ENCODE data around the gene MICU2.

The MICU2 gene

DNA sequence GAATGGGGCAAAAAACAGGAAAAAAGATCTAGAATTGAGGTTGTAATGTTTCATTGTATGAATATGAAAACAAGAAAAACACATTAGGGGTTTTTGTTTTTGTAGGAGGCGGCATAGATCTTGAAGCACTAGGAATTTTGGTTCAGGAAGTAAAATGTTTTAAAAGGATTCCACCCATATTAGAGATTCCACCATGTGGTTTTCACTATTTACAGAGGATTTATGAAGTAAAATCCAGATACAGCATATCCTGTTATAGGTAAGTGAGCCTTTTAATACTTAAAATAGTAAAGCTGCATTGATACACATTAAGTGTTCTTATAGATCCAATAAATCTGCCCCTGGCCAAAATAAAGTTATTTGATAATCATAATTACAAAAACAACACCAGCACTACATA, 61.4 kb downstream of the MICU2 start:
- no peak for DNase-seq

DNA sequence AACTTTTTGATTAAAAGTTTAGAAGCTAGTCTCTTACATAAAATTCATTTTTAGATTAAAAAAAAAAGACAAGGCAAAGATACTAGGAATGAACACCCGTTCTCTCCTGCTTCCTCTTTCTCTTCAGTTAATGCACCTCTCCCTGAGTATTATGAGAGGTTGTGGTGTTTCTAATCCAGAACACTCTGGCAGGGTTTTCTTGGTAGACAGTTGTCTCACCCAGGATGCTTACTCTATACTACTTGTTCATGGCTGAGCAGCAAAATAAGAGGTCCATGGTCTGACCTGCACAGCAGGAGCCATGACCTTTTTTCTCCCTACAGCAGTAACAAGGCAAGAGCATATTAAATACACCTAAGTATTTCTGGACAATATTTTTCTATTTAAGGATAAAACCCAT, 62.0 kb downstream of the MICU2 start:
- peak; percentile 7 for DNase-seq

DNA sequence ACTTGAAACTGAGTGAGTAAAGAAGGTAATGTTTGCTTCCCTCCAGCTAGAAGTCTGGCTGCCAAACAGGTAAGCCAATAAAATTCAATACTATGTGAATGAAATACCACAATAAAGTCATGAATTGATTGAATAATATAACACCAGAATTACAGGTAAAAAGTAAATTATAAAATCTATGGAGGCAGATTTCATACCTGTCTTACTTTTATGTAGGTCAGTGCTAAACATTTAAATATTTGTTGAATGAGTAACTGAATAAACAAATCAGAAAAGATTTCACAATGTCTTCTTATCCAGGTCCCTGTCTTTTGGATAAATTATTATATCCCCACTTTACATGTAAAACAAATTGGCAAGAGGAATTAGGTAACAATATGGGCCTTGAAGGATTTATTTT, 62.7 kb downstream of the MICU2 start:
- no peak for DNase-seq

DNA sequence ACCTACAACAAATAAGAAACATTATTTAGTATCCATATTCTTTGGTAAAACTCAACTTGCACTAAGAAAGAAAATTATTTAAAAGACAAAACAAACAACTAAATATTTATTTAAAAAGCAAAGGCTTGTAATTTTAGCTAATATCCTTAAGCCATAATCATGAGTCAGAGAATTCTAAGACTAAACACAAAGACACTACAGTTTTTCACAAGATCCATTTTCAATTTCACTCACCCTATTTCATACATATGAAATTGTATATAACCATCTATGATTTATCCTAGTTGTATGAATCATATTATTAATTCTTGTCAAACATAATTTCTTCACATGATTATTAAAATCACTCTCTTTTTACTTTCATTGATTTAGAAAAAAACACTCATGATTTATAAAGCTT, 64.3 kb downstream of the MICU2 start:
- DNase-seq: no peak

DNA sequence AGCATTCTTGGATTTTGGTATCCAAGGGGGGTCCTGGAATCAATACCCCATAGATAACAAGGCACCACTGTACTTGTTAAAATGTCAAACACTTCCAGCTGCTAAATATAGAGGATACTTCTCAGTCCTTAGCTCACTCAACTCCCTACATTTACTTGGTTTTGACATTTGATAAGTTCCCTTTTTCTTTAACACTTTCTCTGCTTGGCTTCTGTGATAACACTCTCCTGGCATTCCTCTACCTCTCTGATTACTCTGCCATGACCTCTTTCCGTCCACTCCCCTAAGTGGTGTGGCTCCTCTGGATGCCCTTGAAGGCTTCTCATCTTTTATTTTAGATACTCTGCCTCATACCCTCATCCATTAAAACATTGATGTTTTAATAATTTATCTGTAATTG, 65.2 kb downstream of the MICU2 start:
- no peak for DNase-seq

DNA sequence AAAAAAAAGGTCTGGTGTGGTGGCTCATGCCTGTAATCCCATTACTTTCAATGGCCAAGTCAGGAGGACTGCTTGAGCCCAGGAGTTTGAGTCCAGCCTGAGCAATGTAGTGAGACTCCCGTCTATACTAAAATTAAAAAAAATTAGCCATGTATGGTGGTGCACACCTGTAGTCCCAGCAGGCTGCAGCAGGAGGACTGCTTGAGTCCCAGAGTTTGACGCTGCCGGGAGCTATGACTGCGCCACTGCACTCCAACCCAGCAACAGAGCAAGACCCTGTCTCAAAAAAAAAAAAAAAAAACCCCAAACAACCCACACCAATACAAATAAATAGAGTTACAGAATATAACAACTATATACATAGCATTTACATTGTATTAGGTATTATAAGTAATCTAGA, 65.7 kb downstream of the MICU2 start:
- DNase-seq: no peak

DNA sequence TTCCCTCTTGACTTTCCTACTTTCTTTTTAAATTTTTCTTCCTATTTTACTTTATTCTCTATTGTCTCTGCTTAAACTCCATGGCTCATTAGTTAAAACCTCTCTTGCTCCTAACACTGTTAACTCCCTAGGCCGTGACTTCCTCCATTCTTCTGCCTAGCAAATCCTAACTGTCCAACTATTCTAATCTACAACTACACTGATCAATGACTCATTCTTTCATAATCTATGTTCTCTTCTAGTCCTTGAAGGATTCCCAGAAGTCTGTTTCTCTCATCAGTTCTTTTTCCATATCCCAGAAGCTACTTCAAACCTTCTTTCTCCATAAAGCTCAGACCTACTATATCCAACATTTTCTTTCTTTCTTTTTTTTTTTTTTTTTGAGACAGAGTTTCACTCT, 66.9 kb downstream of the MICU2 start:
- DNase-seq: no peak

DNA sequence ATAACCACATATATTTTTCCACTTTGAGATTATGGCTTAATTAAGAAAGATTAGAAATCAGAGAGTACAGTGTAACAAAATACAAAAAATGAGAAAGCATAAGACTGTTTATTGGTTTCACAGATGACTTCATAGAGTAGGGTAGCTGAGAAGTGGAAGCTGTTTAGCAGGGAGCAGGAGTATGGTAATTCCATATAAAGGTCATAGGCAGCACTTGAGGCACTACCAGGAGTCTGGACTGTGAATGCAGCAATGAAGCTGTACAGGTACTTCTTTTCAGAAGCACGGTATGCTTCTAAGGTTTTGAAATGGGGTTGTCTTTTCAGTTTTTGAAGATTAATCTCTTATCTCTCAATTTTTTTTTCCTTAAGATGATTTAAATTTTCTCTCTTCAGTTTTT, 69.2 kb downstream of the MICU2 start:
- DNase-seq: no peak

DNA sequence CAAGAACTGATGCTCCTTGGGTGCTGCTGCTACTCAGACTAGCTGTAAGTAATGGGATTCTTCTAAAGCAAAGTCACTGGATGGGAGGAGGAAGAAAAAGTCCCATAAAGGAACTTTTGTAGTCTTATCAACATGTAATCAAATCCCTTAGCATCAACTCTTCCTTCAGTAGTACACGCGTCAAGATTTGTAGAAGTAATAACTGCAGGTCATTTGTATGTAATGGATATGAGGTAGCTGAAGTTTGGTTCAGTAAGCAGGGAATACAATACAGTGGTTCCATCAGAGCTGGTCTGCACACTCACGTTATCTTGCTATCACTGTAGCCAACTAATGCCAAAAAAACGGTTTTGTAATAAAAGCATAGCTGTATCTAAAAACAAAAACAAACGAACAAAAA, 72.5 kb downstream of the MICU2 start:
- no peak for DNase-seq

DNA sequence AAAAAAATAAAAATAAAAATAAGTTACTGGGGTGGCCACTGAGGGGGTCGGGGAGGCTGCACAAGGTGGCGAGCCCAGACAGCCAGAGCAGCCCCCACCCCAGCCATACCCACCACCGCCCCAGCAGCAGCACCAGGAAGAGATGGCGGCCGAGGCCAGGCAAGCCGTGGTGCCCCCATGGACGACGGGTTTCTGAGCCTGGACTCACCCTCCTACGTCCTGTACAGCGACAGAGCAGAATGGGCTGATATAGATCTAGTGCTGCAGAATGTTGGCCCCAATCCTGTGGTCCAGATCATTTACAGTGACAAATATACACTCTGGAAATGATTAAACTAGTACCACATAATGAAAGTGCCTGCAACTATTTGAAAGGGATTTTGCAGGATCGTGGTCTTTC, 73.3 kb downstream of the MICU2 start:
- DNase-seq: no peak

DNA sequence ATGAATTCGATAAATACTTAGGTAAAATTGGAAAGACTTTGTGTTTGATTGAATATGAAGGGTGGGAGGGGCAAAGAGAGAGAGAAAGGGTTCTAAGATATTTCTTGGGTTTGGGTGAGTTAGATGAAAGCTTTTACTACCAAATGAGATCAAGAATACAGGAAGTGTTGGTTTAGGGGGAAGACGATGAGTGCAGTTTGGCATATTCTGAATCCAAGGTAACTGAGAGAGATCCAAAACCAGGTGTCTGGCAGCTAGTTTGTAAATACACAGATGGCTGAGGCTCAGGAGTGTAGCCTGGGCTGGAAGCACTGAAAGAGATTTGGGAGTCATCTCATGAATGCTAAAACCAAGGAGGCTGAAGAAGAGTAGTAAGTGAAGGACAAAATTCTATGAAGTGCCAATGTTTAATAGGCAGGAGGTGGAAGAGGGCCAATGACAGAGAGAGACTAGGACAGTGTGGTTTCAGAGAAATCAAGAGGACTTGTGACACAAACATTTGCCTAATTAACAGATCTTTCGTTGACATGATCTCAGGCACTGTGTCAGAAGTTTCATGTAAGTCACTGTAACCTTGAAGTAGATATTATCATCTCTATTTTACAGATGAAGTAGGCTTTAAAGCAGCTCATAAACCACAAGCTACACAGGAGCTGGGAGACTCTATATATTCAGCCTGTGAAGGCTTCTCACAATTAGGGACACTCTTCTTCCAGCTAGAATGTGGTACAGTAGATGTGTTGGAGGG, 74.7 kb downstream of the MICU2 start:
- DNase-seq: no peak

DNA sequence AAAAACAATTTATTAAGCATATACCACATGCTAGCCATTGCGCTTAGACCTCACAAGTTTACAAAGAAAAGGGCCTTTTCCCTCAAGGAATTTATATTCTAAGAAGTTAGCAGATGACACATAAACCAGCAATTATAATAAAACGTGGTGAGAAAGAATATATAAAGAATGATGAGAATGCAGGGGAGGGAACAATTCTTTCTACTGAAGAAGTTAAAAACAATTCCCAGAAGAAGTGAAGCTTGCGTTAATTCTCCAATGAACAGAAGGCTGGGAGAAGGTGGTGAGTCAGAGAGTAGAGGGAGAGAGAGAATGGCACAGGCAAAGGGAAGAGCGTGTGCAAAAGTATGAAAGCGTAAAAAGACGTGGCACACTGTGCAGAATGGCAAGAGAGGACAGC, 75.4 kb downstream of the MICU2 start:
- DNase-seq: no peak

DNA sequence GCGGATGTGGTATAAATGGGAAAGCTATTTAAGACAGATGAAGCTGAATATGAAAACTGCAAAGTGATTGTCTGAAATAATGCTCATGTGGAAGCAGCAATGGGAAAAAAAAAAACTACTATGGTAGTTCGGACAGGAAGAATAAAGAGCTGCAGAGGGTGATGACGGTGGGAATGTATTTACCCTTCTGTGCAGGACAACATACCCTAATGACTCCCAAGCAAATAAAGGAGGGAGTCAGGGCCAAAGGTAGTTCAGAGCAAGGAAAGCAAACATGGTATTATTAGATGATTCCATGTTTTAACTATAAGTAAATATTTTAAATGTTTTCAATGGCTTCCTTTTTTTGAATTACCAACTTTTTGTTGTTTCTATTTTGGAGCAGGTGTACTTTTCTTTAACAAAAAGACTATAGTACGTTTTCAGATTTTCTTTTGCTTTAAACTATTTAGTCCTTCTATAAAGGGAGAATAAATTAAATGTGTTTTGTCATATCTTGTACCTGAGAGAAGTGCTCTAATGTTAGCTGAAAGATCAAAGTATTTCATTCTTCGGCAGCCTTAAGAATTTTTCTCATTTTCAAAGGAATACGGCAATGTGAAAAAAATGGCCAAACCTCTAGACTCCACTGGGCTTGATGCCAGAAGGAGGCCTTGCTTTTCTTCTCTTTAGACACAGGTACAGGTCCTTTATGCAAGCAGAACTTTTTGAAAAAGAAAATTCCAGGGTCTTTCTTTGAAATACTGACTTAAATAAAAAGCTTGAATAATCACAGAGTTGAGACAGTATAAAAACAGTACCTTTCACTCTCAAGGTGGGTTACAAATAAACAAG, 77.0 kb downstream of the MICU2 start:
- no peak for DNase-seq

DNA sequence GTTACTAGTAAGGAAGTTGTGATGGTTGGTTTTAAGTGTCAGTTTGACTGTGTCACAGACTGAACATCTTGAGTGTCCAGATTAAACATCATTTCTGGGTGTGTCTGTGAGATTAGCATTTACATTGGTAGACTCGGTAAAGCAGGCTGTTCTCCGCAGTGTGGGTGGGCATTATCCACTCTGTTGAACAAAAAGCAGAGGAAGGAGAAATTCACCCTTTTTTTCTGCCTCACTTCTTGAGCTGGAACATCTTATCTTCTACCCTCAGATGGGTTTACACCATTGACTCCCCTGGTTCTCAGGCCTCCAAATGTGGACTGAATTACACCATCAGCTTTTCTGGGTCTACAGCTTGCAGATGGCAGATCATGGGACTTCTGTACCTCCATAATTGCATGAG, 81.1 kb downstream of the MICU2 start:
- DNase-seq: no peak

DNA sequence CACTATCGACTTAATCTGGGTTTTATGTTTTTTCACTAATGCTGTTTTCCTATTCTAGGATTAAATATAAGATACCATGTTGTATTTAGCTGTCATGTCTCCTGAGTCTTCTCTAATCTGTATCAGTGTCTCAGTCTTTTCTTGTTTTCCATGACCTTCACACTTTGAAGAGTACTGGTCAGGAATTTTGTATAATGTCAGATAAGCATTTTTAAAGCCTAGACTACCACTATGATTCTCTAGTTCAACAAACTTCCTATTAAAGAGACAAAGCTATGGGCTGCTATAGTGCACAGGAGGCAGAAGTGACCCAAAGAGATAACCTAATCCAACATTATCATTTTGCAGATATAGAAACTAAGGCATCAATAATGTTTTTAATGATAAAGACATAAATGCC, 81.8 kb downstream of the MICU2 start:
- DNase-seq: no peak

DNA sequence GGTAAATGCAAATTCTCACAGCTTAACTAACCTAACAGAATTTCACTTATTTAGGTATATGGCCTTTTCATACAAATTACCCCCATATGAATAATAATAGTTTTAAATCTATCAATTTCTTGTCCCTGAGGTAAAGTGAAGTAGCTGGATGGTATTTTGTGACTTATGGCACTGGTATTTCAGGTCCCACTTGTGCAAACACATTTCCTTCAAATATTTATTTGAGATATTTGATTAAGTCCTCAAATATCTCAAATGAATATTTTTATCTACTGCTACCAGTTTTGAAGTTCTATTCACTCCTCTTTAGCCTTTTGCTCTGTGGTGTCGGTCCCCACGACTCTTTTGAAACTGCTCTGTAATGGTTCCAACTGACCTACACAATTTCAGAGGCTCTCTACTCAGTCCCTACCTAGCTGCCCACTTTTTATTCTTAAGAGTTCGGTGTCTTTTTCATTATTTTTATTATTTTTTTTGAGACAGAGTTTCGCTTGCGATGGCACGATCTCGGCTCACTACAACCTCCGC, 85.3 kb downstream of the MICU2 start:
- DNase-seq: no peak

DNA sequence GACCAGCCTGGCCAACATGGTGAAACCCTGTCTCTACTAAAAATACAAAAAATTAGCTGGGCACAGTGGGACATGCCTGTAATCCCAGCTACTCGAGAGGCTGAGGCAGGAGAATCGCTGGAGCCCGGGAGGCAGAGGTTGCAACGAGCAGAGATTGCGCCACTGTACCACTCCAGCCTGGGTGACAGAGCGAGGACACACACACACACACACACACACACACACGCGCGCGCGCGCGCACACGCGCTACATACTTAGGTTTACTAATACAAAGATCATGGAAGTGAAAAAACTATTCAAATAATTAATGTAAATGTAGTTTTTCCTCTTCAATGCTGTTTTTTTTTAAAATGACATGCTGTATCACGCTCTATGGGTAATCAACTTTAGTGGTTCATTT, 86.4 kb downstream of the MICU2 start:
- DNase-seq: no peak

DNA sequence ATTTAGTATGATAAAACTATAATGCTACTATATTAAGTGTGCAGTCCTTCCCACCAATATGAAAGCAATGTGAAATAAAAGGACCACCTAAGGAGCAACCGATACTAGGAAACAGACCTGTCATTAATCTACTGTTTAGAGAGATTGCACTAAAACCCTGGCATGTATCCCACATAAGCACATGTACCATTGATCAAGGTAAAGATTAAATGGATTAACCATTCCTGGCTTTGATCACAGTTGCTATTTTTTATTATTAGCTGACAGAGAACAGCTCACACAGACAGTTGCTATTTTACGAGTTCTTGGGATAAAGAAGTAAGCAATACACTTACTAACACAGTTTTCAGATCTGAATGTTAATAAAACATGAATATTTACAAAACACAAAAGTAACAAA, 87.2 kb downstream of the MICU2 start:
- DNase-seq: no peak

DNA sequence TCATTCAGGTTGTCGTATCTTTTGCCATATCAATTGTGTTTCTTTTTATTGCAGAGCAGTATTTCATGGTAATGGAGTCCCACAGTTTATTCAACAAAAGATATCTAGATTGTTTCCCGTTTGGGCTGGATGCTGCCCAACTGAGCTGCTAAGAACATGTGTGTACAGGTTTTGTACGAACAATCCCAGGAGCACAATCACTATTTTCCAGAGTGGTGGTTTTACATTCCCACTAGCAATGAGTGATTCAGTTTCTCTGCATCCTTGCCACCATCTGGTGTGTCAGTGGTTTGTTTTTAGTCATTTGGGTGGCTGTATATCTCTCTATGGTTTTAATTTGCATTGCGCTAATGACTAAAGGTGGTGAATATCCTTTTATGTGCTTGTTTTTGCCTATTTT, 92.1 kb downstream of the MICU2 start:
- no peak for DNase-seq

DNA sequence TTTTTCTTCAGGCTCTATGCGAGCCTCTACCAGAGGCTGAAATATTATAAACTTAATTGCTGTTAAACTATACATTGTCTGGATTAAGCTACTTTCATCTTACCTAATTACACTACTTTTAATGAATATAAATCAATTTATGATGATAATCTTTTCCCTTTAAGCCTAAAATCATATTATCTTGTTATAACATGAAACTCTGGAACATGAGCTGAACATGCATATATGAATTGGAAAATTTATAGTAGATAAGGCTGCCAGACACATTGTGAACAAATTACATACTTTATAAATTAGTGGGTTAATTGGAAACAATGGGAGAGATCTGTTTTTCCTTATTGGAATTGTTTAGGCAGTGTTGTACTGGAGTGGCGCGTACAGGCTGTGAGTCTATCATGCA, 99.6 kb downstream of the MICU2 start:
- no peak for DNase-seq

DNA sequence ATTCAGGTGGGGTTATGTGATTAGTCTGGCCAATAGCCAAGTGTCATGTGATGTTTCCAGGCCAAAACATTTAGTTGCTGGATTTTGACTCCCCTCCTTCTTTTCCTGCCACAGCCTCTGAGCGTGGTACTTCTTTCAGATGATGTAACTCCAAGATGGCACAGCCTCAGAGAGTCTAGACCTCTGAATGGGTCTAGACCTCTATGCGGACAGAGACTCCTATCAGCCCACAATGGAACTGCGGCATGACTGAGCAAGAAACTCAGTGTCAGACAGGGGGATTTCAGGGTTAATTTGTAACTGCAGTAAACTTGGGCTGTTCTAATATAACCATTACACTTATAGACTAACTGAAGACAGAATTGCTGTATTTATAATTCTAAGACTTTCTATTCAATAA, 102.3 kb downstream of the MICU2 start:
- no peak for DNase-seq

DNA sequence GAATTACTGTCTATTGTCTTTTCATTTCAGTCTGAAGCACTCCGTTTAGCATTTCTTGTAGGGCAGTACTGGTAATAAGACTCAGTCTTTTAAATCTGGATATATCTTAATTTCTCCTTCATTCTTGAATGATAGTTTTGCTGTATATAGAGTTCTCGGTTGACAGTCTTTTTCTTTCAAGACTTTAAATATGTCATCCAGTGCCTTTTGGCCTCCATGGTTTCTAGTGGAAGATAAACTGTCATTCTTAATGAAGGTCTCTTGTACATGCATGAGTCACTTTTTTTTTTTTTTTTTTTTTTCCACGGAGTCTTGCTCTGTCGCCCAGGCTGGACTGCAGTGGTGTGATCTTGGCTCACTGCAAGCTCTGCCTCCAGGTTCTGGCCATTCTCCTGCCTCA, 117.6 kb downstream of the MICU2 start:
- DNase-seq: no peak

DNA sequence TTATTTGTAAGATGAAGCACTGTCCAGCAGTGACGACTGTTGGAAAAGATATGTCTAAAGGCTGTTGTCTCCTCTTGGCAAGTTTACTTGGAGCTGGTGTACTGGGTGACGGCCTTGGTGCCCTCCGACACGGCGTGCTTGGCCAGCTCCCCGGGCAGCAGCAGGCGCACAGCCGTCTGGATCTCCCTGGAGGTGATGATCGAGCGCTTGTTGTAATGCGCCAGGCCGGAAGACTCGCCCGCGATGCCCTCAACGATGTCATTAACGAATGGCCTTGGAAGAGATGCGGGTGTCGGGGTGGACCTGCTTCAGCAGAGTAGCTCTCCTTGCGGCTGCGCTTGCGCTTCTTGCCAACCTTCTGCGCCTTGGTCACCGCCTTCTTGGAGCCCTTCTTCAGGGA, 120.2 kb downstream of the MICU2 start:
- no peak for DNase-seq

DNA sequence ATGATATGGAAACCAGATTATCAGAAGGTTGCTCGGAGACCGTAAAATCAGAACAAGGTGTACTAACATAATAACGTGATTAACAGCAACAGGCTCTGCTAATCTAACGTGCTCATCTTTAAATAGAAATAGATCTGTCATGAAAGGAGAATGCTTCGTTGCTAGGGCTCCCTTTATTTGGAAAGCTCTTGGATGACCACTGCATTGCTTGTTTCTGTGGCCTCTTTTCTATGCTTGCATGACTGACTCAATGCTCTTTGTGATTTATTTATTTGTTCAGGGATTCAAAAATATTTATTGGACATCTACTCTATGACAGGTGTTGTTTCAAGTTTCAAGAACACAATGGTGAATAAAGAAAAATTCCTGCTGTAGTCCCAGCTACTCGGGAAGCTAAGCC, 122.6 kb downstream of the MICU2 start:
- no peak for DNase-seq
